ENCODE results near the gene HDGFL2. TPM values are rescaled to one million over a fixed set of nuclear protein-coding genes. Genes with fewer than 3 reads are reported as not detected.

Gene HDGFL2
- total and polyA plus RNA-seq, 2 donors (not counting 1 experiment from before 2014, with no cell fraction given), result 19.5 to 51.2 TPM

- no peak overlapping the region for H3K4me3 ChIP-seq (replicated peaks in 1 of 4; ENCODE audit: control extremely low read depth in 1 of 4, insufficient read depth in 1 of 4, low read depth in 3 of 4, low read length in 4 of 4)
- no peaks in the 10 kb centered on the region for H3K27me3 ChIP-seq (ENCODE audit: control insufficient read depth, insufficient read depth, low read length)
- H3K27ac ChIP-seq (ENCODE audit: insufficient read depth, low read length), result no peak overlapping the region
- no peaks in the 10 kb centered on the region for H3K36me3 ChIP-seq (ENCODE audit: control insufficient read depth, insufficient read depth, low read length)
- no peaks in the 10 kb centered on the region for H3K9me3 ChIP-seq (ENCODE audit: control insufficient read depth, insufficient read depth, low read depth, low read length)
- no peak for TF ChIP-seq CTCF (conservative IDR thresholded peaks at IDR 0.05 in 1 of 2, IDR thresholded peaks at IDR 0.05 in 1 of 2; ENCODE audit: low read depth in 1 of 2, low read length in 2 of 2)
- H2AFZ ChIP-seq (ENCODE audit: low read length), result no peak overlapping the region
- no peaks in the 10 kb centered on the region for H3K79me2 ChIP-seq (ENCODE audit: control insufficient read depth, insufficient read depth, low read length)
- H4K20me1 ChIP-seq (ENCODE audit: control insufficient read depth, extremely low read depth, insufficient read depth, low read length), result no peaks in the 10 kb centered on the region
- H3K4me2 ChIP-seq (ENCODE audit: extremely low read depth, insufficient read depth, low read length), result no peak overlapping the region
- no peak overlapping the region for H3K9ac ChIP-seq (ENCODE audit: insufficient read depth, low read length)
- DNase-seq (ENCODE audit: low read depth in 2 of 2), result no peak
- no peaks in the 10 kb centered on the region for H3K4me1 ChIP-seq (ENCODE audit: control insufficient read depth, extremely low read depth, insufficient read depth, low read length)
These were observed 44.3 kb downstream of the HDGFL2 start for GRCh38 chr19:4516199-4516938.

- H3K36me3 ChIP-seq (ENCODE audit: control insufficient read depth, insufficient read depth, low read length), result no peaks in the 10 kb centered on the region
- H3K4me2 ChIP-seq (ENCODE audit: extremely low read depth, insufficient read depth, low read length), result no peak overlapping the region
- no peak overlapping the region for H3K9ac ChIP-seq (ENCODE audit: insufficient read depth, low read length)
- DNase-seq (ENCODE audit: low read depth in 2 of 2), result no peak
- H3K9me3 ChIP-seq (ENCODE audit: control insufficient read depth, insufficient read depth, low read depth, low read length), result no peaks in the 10 kb centered on the region
- no peaks in the 10 kb centered on the region for H4K20me1 ChIP-seq (ENCODE audit: control insufficient read depth, extremely low read depth, insufficient read depth, low read length)
- H3K27ac ChIP-seq (ENCODE audit: insufficient read depth, low read length), result no peak overlapping the region
- no peaks in the 10 kb centered on the region for H3K79me2 ChIP-seq (ENCODE audit: control insufficient read depth, insufficient read depth, low read length)
- H3K4me3 ChIP-seq (replicated peaks in 1 of 4; ENCODE audit: control extremely low read depth in 1 of 4, insufficient read depth in 1 of 4, low read depth in 3 of 4, low read length in 4 of 4), result no peak overlapping the region
- no peaks in the 10 kb centered on the region for H3K27me3 ChIP-seq (ENCODE audit: control insufficient read depth, insufficient read depth, low read length)
- TF ChIP-seq CTCF (conservative IDR thresholded peaks at IDR 0.05 in 1 of 2, IDR thresholded peaks at IDR 0.05 in 1 of 2; ENCODE audit: low read depth in 1 of 2, low read length in 2 of 2) (no peak), EZH2 (IDR thresholded peaks at IDR 0.05; ENCODE audit: low read length, missing control alignments) (no peak)
- no peaks in the 10 kb centered on the region for H3K4me1 ChIP-seq (ENCODE audit: control insufficient read depth, extremely low read depth, insufficient read depth, low read length)
- H2AFZ ChIP-seq (ENCODE audit: low read length), result no peak overlapping the region
These were observed 44.8 kb downstream of the HDGFL2 start for GRCh38 chr19:4516939-4517300.

GRCh38 chr19:4517451-4518057 is 45.5 kb downstream of the HDGFL2 start:
- Histone ChIP-seq H3K4me2 (ENCODE audit: extremely low read depth, insufficient read depth, low read length) (no peak overlapping the region), H3K9me3 (ENCODE audit: control insufficient read depth, insufficient read depth, low read depth, low read length) (no peaks in the 10 kb centered on the region), H3K79me2 (ENCODE audit: control insufficient read depth, insufficient read depth, low read length) (no peaks in the 10 kb centered on the region), H3K4me3 (replicated peaks in 1 of 4; ENCODE audit: control extremely low read depth in 1 of 4, insufficient read depth in 1 of 4, low read depth in 3 of 4, low read length in 4 of 4) (peak overlapping the region in 1 of 4 experiments; percentile 43), H3K36me3 (ENCODE audit: control insufficient read depth, insufficient read depth, low read length) (no peaks in the 10 kb centered on the region), H3K4me1 (ENCODE audit: control insufficient read depth, extremely low read depth, insufficient read depth, low read length) (no peaks in the 10 kb centered on the region), H3K27me3 (ENCODE audit: control insufficient read depth, insufficient read depth, low read length) (no peaks in the 10 kb centered on the region), H3K27ac (ENCODE audit: insufficient read depth, low read length) (no peak overlapping the region), H2AFZ (ENCODE audit: low read length) (no peak overlapping the region), H3K9ac (ENCODE audit: insufficient read depth, low read length) (no peak overlapping the region), H4K20me1 (ENCODE audit: control insufficient read depth, extremely low read depth, insufficient read depth, low read length) (no peaks in the 10 kb centered on the region)
- no peak for DNase-seq (ENCODE audit: low read depth in 2 of 2)
- TF ChIP-seq CTCF (conservative IDR thresholded peaks at IDR 0.05 in 1 of 2, IDR thresholded peaks at IDR 0.05 in 1 of 2; ENCODE audit: low read depth in 1 of 2, low read length in 2 of 2) (no peak), EZH2 (IDR thresholded peaks at IDR 0.05; ENCODE audit: low read length, missing control alignments) (no peak)
